ENCODE data around the gene TENM3. TPM values are rescaled to one million over a fixed set of nuclear protein-coding genes. Genes with fewer than 3 reads are reported as not detected.

TENM3 gene
- total RNA-seq, 1 experiment from 2014 or later = not detected

DNA sequence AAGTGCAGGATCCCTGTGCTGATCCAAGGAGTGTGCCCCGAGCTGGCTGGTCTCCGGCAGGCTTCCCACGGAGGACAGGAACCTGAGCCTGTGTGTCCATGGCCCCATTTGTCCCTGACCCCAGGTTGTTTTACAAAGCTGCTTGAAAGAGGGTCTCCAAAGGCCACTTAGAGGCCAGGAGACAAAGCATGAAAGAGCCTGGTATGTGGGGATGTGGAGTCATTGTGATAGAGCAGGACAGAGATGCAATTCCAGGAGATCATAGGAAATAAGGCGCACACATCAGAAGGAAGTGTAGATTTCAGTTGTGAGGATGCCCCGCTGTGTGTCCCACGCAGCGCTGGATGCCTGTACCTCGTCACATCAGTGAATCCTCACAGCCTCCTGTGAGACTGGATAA is 48.0 kb downstream of the TENM3 start:
- no peaks in the 10 kb centered on the region for H3K9me3 ChIP-seq (ENCODE audit: low read length)
- no peaks in the 10 kb centered on the region for H3K9me2 ChIP-seq (replicated peaks; ENCODE audit: insufficient read depth, low read length)
- H3K9ac ChIP-seq (ENCODE audit: low read length) = no peak overlapping the region
- no peak overlapping the region for H3K4me2 ChIP-seq (ENCODE audit: low read depth, low read length, poor library complexity, severe bottlenecking)
- no peaks in the 10 kb centered on the region for H3K36me3 ChIP-seq (ENCODE audit: insufficient read depth, low read length)
- no peaks in the 10 kb centered on the region for H3K27me3 ChIP-seq (ENCODE audit: low read length)
- no peaks in the 10 kb centered on the region for H4K20me1 ChIP-seq (ENCODE audit: insufficient read depth, low read depth, low read length)
- H3K4me1 ChIP-seq (ENCODE audit: low read length) = no peaks in the 10 kb centered on the region
- no peak for DNase-seq
- H3K27ac ChIP-seq (ENCODE audit: low read length) = no peak overlapping the region
- no peaks in the 10 kb centered on the region for H3K79me2 ChIP-seq (ENCODE audit: low read length)
- no peak overlapping the region for H3K4me3 ChIP-seq (ENCODE audit: low read length)
- no peak overlapping the region for H2AFZ ChIP-seq (ENCODE audit: low read length)

DNA sequence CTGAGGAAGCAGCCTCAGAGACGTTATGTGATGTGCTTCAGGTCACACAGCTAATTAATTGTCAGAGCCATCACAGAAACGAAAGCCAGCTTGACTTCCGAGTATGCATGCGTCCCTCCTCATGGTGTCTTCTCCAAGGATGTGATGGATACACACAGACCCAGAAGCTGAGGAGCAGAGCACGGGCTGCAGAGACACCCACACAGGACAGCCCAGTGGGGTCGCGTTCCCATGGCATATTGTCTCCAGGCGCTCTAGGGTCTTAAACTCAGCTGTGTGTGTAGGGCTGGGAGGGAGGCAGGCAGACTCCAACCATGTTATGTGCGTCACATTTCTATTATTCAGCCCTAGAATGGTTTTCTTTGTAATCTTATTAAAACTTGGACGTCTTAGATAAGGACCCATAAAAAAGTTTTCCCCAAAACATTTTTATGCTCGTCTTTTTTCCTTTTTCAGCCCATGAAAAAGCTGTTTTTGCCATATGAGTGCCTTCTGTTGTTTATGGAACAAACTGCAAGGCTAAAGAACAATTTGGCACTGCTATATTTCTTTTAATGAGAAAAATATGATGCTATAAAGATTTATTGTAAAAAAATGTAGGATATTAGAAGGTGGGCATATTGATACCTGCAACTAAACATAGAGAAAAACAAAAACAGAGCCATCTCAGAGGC is 48.5 kb downstream of the TENM3 start:
- H4K20me1 ChIP-seq (ENCODE audit: insufficient read depth, low read depth, low read length) = no peaks in the 10 kb centered on the region
- no peak overlapping the region for H3K27ac ChIP-seq (ENCODE audit: low read length)
- H3K4me2 ChIP-seq (ENCODE audit: low read depth, low read length, poor library complexity, severe bottlenecking) = no peak overlapping the region
- no peak overlapping the region for H3K9ac ChIP-seq (ENCODE audit: low read length)
- no peak for DNase-seq
- H3K79me2 ChIP-seq (ENCODE audit: low read length) = no peaks in the 10 kb centered on the region
- H3K9me3 ChIP-seq (ENCODE audit: low read length) = no peaks in the 10 kb centered on the region
- no peaks in the 10 kb centered on the region for H3K36me3 ChIP-seq (ENCODE audit: insufficient read depth, low read length)
- H3K4me3 ChIP-seq (ENCODE audit: low read length) = no peak overlapping the region
- no peaks in the 10 kb centered on the region for H3K27me3 ChIP-seq (ENCODE audit: low read length)
- no peaks in the 10 kb centered on the region for H3K9me2 ChIP-seq (replicated peaks; ENCODE audit: insufficient read depth, low read length)
- no peaks in the 10 kb centered on the region for H3K4me1 ChIP-seq (ENCODE audit: low read length)
- H2AFZ ChIP-seq (ENCODE audit: low read length) = no peak overlapping the region

GRCh38 chr4:182292612-182293011 is 49.4 kb downstream of the TENM3 start:
- Histone ChIP-seq H2AFZ (ENCODE audit: low read length) (no peak overlapping the region), H3K27me3 (ENCODE audit: low read length) (no peaks in the 10 kb centered on the region), H4K20me1 (ENCODE audit: insufficient read depth, low read depth, low read length) (no peaks in the 10 kb centered on the region), H3K4me2 (ENCODE audit: low read depth, low read length, poor library complexity, severe bottlenecking) (no peak overlapping the region), H3K79me2 (ENCODE audit: low read length) (no peaks in the 10 kb centered on the region), H3K27ac (ENCODE audit: low read length) (no peak overlapping the region), H3K4me1 (ENCODE audit: low read length) (no peaks in the 10 kb centered on the region), H3K9me3 (ENCODE audit: low read length) (no peaks in the 10 kb centered on the region), H3K9me2 (replicated peaks; ENCODE audit: insufficient read depth, low read length) (no peaks in the 10 kb centered on the region), H3K36me3 (ENCODE audit: insufficient read depth, low read length) (no peaks in the 10 kb centered on the region), H3K9ac (ENCODE audit: low read length) (no peak overlapping the region), H3K4me3 (ENCODE audit: low read length) (no peak overlapping the region)
- DNase-seq = no peak

GRCh38 chr4:182293691-182294255 is 50.6 kb downstream of the TENM3 start:
- DNase-seq = no peak
- Histone ChIP-seq H4K20me1 (ENCODE audit: insufficient read depth, low read depth, low read length) (no peaks in the 10 kb centered on the region), H3K79me2 (ENCODE audit: low read length) (no peaks in the 10 kb centered on the region), H3K4me2 (ENCODE audit: low read depth, low read length, poor library complexity, severe bottlenecking) (no peak overlapping the region), H3K4me1 (ENCODE audit: low read length) (no peaks in the 10 kb centered on the region), H3K4me3 (ENCODE audit: low read length) (no peak overlapping the region), H3K36me3 (ENCODE audit: insufficient read depth, low read length) (no peaks in the 10 kb centered on the region), H3K27me3 (ENCODE audit: low read length) (no peaks in the 10 kb centered on the region), H3K27ac (ENCODE audit: low read length) (no peak overlapping the region), H3K9me2 (replicated peaks; ENCODE audit: insufficient read depth, low read length) (no peaks in the 10 kb centered on the region), H2AFZ (ENCODE audit: low read length) (no peak overlapping the region), H3K9me3 (ENCODE audit: low read length) (no peaks in the 10 kb centered on the region), H3K9ac (ENCODE audit: low read length) (no peak overlapping the region)

DNA sequence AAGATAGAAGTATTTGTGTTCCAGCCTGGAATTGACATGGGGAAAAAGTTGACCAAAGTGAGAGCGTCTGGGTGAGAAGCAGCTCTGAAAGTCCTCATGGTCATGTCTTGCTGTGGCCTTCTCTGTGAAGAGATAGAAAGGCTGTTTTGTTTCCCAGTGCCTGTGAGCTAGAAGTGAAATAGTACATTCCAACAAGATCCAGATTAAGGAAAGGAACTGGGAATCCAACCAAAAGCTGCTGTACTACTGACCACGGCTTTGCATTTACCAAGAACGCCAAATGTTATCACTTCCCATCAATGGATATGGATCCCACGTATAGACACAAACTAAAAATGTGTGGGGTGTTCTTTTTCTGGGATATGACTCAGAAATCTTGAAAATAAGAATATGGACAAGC is 51.2 kb downstream of the TENM3 start:
- no peak overlapping the region for H2AFZ ChIP-seq (ENCODE audit: low read length)
- no peak for DNase-seq
- H3K9me2 ChIP-seq (replicated peaks; ENCODE audit: insufficient read depth, low read length) = no peaks in the 10 kb centered on the region
- H3K9ac ChIP-seq (ENCODE audit: low read length) = no peak overlapping the region
- H4K20me1 ChIP-seq (ENCODE audit: insufficient read depth, low read depth, low read length) = no peaks in the 10 kb centered on the region
- no peaks in the 10 kb centered on the region for H3K4me1 ChIP-seq (ENCODE audit: low read length)
- H3K27me3 ChIP-seq (ENCODE audit: low read length) = no peaks in the 10 kb centered on the region
- no peaks in the 10 kb centered on the region for H3K79me2 ChIP-seq (ENCODE audit: low read length)
- no peak overlapping the region for H3K4me3 ChIP-seq (ENCODE audit: low read length)
- no peak overlapping the region for H3K27ac ChIP-seq (ENCODE audit: low read length)
- no peaks in the 10 kb centered on the region for H3K36me3 ChIP-seq (ENCODE audit: insufficient read depth, low read length)
- H3K4me2 ChIP-seq (ENCODE audit: low read depth, low read length, poor library complexity, severe bottlenecking) = no peak overlapping the region
- H3K9me3 ChIP-seq (ENCODE audit: low read length) = no peaks in the 10 kb centered on the region

DNA sequence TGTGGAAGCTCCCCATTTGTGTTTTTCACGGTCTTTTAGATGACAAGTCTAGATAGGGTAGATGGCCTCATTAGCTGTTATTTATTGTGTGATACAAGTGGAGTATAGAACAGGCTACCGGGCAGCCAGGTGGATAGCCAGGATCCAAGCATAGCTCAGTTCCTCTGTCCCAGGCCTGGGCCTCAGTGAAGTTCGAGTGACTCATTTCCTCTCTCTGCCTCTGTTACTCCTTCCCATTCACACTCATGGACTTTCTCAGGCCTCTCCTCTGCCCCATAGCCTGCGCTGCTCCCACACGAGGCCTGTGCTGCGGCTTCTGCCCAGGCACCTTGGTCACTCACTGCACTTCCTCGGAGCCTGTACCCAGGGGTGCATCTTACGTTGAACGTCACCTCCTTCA is 54.5 kb downstream of the TENM3 start:
- Histone ChIP-seq H3K4me1 (ENCODE audit: low read length) (no peaks in the 10 kb centered on the region), H3K9me3 (ENCODE audit: low read length) (no peaks in the 10 kb centered on the region), H3K36me3 (ENCODE audit: insufficient read depth, low read length) (no peaks in the 10 kb centered on the region), H3K9me2 (replicated peaks; ENCODE audit: insufficient read depth, low read length) (no peaks in the 10 kb centered on the region), H3K27ac (ENCODE audit: low read length) (no peak overlapping the region), H3K4me3 (ENCODE audit: low read length) (no peak overlapping the region), H3K27me3 (ENCODE audit: low read length) (no peaks in the 10 kb centered on the region), H4K20me1 (ENCODE audit: insufficient read depth, low read depth, low read length) (no peaks in the 10 kb centered on the region), H2AFZ (ENCODE audit: low read length) (no peak overlapping the region), H3K9ac (ENCODE audit: low read length) (no peak overlapping the region), H3K4me2 (ENCODE audit: low read depth, low read length, poor library complexity, severe bottlenecking) (no peak overlapping the region), H3K79me2 (ENCODE audit: low read length) (no peaks in the 10 kb centered on the region)
- DNase-seq = no peak

DNA sequence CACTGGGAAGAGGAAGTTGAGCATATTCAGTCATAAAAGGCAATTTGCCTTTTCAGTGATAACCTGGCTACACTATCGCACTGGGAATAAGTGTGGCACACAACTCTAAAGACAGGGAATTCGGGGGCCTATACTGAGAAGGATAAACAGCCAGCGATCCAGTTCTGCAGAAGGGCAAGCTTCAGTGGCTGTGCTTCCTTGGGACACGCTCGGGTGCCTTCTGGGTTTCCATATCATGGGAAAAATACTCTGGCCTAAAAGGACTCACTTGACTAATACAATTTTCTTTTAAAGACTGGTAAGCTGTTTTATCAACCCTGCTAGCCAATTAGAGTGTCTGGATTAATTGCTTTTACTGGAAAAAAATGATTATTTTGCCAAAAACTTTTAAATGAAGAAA is 58.5 kb downstream of the TENM3 start:
- Histone ChIP-seq H3K79me2 (ENCODE audit: low read length) (no peaks in the 10 kb centered on the region), H3K27ac (ENCODE audit: low read length) (no peak overlapping the region), H3K27me3 (ENCODE audit: low read length) (no peaks in the 10 kb centered on the region), H3K36me3 (ENCODE audit: insufficient read depth, low read length) (no peaks in the 10 kb centered on the region), H3K9me3 (ENCODE audit: low read length) (no peaks in the 10 kb centered on the region), H2AFZ (ENCODE audit: low read length) (no peak overlapping the region), H3K4me2 (ENCODE audit: low read depth, low read length, poor library complexity, severe bottlenecking) (no peak overlapping the region), H3K4me1 (ENCODE audit: low read length) (no peaks in the 10 kb centered on the region), H3K4me3 (ENCODE audit: low read length) (no peak overlapping the region), H4K20me1 (ENCODE audit: insufficient read depth, low read depth, low read length) (no peaks in the 10 kb centered on the region), H3K9ac (ENCODE audit: low read length) (no peak overlapping the region), H3K9me2 (replicated peaks; ENCODE audit: insufficient read depth, low read length) (no peaks in the 10 kb centered on the region)
- no peak for DNase-seq

DNA sequence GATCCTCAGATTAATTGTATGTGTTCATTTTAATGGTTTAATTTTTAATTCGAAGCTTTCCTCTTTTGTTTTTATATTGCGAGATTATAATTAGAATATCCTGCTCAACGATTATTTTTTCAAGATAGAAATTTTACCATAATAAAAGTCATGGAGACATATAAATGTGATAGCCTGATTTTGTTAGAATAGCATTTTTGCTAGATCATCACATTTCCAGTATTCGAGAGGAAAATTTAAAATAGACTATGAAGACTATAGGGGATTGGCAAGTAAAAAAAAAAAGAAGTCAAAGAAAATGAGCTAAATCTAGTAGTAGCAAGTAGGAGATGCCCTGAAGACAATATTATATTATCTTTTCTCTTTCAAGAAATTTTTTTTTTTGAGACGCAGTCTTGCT is 60.6 kb downstream of the TENM3 start:
- DNase-seq = no peak
- H3K27me3 ChIP-seq (ENCODE audit: low read length) = no peaks in the 10 kb centered on the region
- H3K27ac ChIP-seq (ENCODE audit: low read length) = no peak overlapping the region
- H3K9ac ChIP-seq (ENCODE audit: low read length) = no peak overlapping the region
- H3K9me3 ChIP-seq (ENCODE audit: low read length) = no peaks in the 10 kb centered on the region
- H3K9me2 ChIP-seq (replicated peaks; ENCODE audit: insufficient read depth, low read length) = no peaks in the 10 kb centered on the region
- no peaks in the 10 kb centered on the region for H3K36me3 ChIP-seq (ENCODE audit: insufficient read depth, low read length)
- H3K79me2 ChIP-seq (ENCODE audit: low read length) = no peaks in the 10 kb centered on the region
- no peak overlapping the region for H2AFZ ChIP-seq (ENCODE audit: low read length)
- no peaks in the 10 kb centered on the region for H3K4me1 ChIP-seq (ENCODE audit: low read length)
- H3K4me2 ChIP-seq (ENCODE audit: low read depth, low read length, poor library complexity, severe bottlenecking) = no peak overlapping the region
- H3K4me3 ChIP-seq (ENCODE audit: low read length) = no peak overlapping the region
- H4K20me1 ChIP-seq (ENCODE audit: insufficient read depth, low read depth, low read length) = no peaks in the 10 kb centered on the region
